ENCODE data around the gene AK9.
A peak's percentile ranks its signal among the peaks of the same experiment; 100 is the strongest.

AK9 gene

DNA sequence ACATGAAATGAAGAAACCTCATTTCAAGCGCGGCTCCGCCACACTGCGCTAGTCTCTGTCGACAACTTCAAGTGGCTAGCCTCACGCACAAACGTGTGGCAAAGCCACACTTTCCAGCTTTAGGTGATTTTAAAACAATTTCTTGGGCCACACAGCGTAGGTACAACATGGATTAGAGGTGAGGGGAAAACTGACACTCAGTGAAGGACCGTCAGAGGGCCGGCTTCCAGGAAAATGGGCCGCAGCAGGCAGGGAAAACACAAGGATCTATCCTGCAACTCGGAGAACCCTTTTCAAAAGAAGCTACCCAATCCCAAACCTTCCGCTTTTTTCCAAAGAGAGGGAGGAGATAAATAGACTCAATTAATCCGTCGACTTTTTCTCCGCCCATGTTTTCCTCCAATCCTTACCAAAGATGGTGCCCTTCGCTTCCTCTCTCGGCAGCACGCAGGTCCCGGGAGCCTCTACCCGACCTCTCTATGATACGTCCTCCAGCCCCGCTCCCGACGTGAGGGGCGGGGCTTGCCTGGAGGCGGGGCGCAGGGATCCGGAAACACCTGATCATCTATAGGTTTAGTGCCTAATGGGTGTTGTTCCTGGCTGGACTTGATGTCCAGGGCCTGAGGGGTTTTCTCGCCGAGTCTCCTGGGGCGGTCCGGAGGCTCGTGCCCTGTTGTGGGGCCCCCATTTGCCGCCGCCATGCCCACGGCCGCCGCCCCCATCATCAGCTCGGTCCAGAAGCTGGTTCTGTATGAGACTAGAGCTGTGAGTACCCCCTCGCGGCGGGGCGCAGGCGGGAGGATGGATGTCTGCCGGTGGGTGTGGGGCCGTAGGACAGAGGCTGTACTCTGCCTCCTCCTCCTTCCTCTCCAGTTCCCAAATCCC, at the start of gene AK9, which contains the start of gene FIG4:
AK9 (minus strand) TSS at position 466 of the 885 bp plus-strand sequence. CDS start 15,457 bp downstream, outside the sequence.
FIG4 (plus strand) TSS at position 560 of the 885 bp plus-strand sequence; CDS start at position 700, 140 bp downstream.
- peaks cover 0 to 30% (median 19%) of the 10 kb centered on the region in 4 donors for H3K4me1 ChIP-seq
- peak; percentile 96 to 97 for DNase-seq
- H3K27me3 ChIP-seq: no peaks in the 10 kb centered on the region
- peak within 1 kb of the TSS; percentile 88 to 93 for H3K27ac ChIP-seq
- H3K9me3 ChIP-seq: no peaks in the 10 kb centered on the region
- peak in 1 of 2 experiments; percentile 26 for TF ChIP-seq CTCF (IDR thresholded peaks at IDR 0.05)
- H3K4me3 ChIP-seq: peak within 1 kb of the TSS; percentile 72 to 82
- intact Hi-C loops (cut with DNase I; ENCODE audit: low total_unique reads): loop anchor here (10.0 kb wide), 2 partner anchors 1124 to 1184 kb away; partner anchors contain the start of genes AMD1 and CDK19
- peaks cover 0 to 5% (median 4%) of the 10 kb centered on the region in 3 donors for H3K36me3 ChIP-seq

GRCh38 chr6:109740787-109741186, 49.8 kb upstream of the AK9 start:
- DNase-seq: no peak
- H3K9me3 ChIP-seq: no peaks in the 10 kb centered on the region
- H3K4me1 ChIP-seq: no peaks in the 10 kb centered on the region
- no peak overlapping the region for H3K27ac ChIP-seq
- intact Hi-C loops (cut with DNase I; ENCODE audit: low total_unique reads): no loop called here
- peaks cover 30 to 64% (median 37%) of the 10 kb centered on the region in 3 donors for H3K36me3 ChIP-seq
- no peaks in the 10 kb centered on the region for H3K27me3 ChIP-seq
- TF ChIP-seq CTCF (IDR thresholded peaks at IDR 0.05): no peak
- H3K4me3 ChIP-seq: no peak overlapping the region

GRCh38 chr6:109739686-109740085, 48.7 kb upstream of the AK9 start:
- intact Hi-C loops (cut with DNase I; ENCODE audit: low total_unique reads): no loop called here
- Histone ChIP-seq H3K27me3 (no peaks in the 10 kb centered on the region), H3K4me3 (no peak overlapping the region), H3K9me3 (no peaks in the 10 kb centered on the region), H3K4me1 (no peaks in the 10 kb centered on the region), H3K27ac (no peak overlapping the region), H3K36me3 (peaks cover 37 to 69% (median 40%) of the 10 kb centered on the region in 3 donors)
- no peak for TF ChIP-seq CTCF (IDR thresholded peaks at IDR 0.05)
- no peak for DNase-seq

DNA sequence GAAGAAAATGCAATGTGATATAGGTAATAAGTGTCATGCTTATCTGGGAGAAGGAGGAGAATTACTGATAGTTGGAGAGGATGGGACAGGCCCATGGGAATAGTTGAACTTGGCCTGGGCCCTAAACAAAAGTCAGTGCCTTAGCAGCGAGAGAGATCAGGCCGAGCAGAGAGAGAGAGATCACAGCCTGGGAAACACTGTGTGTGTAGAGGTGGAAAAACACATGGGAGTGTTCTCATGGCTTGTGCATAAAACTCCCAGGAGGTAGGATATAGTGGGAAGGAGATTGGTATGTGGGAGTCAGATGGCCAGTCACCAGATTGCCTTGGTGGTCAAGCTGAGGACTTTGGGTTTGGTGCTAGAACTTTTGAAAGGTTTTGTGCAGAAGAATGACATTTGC, 47.7 kb upstream of the AK9 start:
- intact Hi-C loops (cut with DNase I; ENCODE audit: low total_unique reads): no loop called here
- Histone ChIP-seq H3K36me3 (peaks cover 27 to 59% (median 30%) of the 10 kb centered on the region in 3 donors), H3K4me3 (no peak overlapping the region), H3K27me3 (no peaks in the 10 kb centered on the region), H3K4me1 (no peaks in the 10 kb centered on the region), H3K9me3 (no peaks in the 10 kb centered on the region), H3K27ac (no peak overlapping the region)
- no peak for TF ChIP-seq CTCF (IDR thresholded peaks at IDR 0.05)
- no peak for DNase-seq

GRCh38 chr6:109738255-109738654, 47.3 kb upstream of the AK9 start:
- Histone ChIP-seq H3K4me3 (no peak overlapping the region), H3K36me3 (peaks cover 23 to 55% (median 28%) of the 10 kb centered on the region in 3 donors), H3K27me3 (no peaks in the 10 kb centered on the region), H3K9me3 (no peaks in the 10 kb centered on the region), H3K4me1 (no peaks in the 10 kb centered on the region), H3K27ac (no peak overlapping the region)
- no peak for TF ChIP-seq CTCF (IDR thresholded peaks at IDR 0.05)
- DNase-seq: no peak
- intact Hi-C loops (cut with DNase I; ENCODE audit: low total_unique reads): no loop called here
